KG1 (cell line): ENCODE results near the gene SAAL1.

Experiments used
- DNase-seq: peaks from one replicate; lab custom pipeline; 2025; lab: John Stamatoyannopoulos, UW

SAAL1 gene

DNA sequence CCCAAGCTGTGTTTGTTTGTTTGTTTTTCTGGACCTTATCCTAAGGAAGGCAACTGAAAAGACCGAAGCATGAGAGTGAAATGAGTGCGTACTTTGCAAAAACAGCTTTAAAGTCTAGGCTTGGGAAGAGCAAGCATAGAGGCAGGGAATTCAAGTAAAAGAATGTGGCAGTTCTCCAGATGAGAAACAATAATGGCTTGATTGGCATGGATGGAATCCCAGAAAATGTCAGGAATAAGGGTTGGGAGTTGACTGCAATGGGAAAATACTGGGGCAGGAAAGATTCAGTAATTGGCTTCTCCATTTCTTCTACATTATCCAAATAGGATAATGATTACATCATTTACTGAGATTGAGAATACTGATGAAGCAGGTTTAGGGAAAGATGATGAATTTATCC lies 17.5 kb downstream of the SAAL1 start:
- no peak for DNase-seq

DNA sequence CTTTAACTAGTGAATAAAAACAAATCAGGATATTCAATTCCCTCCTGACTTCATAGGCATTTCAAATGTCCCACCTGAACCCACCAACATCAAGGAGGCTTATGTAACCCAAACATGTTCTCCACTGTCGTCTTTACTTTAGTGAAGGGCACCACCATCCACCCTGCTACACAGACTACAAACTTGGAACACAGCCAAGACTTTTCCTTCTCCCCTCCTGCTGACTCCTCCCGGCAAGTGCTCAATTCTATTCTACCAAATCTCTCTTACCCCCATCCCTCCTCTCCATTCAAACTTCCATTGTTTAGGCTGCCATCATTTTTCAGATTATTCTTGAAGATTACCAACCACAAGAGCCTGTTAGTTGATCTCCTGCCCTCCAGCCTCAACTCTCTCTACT lies 24.3 kb downstream of the SAAL1 start:
- no peak for DNase-seq

- no peak for DNase-seq
Measured at GRCh38 chr11:18080451-18080850, 25.4 kb downstream of the SAAL1 start.

GRCh38 chr11:18078909-18079308 lies 27.0 kb downstream of the SAAL1 start:
- no peak for DNase-seq

GRCh38 chr11:18075444-18075843 lies 30.4 kb downstream of the SAAL1 start:
- no peak for DNase-seq

DNA sequence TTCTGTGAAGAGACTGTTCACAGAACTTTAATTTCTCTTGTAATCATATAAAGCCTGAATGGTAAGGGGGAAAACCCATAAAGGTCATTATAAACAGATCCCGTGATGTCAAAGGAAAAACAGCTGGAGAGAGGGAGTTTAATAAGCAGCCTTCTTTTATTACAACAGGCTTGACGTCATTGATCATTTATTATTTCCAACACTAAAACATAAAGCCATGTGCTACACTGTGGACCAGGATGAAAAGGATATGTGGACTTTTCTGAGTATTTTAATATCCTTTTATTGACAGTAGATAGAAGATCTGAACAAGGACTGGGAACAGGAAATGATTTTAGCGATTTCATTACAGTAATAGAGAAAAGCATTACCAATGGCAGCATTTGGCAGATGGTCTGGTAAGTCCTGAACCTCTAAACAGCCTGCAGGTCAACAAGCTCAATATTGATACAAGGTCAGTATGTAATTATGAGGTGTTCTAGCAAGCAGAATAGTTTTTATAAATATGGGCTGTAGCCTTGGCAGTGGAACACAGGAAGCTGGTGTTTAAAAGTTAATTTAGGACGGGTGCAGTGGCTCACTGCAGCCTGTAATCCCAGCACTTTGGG lies 34.7 kb downstream of the SAAL1 start:
- no peak for DNase-seq

DNA sequence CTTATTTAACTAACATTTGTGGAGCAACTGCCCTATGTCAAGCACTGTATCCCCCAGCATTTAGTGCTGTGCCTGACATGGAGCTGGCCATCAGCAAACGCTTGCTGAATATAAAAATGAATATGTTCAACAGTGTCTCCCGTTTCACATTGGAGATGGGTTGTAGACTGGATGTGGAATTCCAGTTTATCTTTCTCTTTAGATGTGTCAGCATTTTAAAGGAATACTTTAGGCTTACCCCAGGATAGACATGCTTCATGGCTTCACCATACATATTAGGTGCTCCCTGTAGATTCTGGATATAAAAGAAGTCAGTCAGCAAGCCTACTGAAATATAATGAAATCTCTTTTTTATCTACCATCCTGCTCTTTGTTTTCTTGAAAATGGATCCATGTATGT lies 38.5 kb downstream of the SAAL1 start:
- DNase-seq = no peak

DNA sequence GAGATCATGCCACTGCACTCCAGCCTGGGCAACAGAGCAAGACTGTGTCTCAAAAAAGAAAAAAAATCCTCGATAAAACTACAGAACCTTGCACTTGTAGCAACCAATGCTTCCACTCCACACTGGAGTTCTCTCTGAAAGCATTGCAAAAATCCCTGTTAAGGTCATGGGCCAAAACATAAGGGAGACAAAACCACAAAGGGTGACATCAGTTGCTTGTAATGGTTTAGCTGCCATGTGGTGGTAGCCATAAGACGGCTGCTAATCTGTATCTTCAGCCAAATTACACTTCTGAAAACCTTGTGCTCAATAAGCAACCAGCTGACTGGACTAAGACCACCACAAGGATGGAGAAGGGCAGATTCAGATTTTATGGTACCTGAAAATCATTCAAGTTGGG lies 39.3 kb downstream of the SAAL1 start:
- DNase-seq = no peak

DNA sequence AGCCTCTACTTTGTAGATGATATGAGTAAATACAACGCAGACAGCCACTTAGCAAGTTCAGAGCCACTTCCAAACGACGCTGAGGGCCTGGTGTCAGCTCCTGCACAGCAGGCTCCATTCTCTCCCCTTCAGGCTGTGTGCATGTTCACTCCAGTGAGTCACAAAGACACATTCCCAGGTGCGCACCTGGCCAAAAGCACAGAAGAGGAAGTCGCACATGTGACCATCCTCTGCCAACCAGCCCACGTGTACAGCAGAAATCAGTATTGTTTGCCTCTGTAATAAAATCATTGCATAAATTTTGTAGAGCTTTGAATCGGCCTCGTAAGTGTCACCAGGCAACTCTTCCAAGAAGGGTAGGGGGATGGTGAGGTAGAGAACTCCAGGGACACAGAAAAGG lies 40.3 kb downstream of the SAAL1 start:
- no peak for DNase-seq

DNA sequence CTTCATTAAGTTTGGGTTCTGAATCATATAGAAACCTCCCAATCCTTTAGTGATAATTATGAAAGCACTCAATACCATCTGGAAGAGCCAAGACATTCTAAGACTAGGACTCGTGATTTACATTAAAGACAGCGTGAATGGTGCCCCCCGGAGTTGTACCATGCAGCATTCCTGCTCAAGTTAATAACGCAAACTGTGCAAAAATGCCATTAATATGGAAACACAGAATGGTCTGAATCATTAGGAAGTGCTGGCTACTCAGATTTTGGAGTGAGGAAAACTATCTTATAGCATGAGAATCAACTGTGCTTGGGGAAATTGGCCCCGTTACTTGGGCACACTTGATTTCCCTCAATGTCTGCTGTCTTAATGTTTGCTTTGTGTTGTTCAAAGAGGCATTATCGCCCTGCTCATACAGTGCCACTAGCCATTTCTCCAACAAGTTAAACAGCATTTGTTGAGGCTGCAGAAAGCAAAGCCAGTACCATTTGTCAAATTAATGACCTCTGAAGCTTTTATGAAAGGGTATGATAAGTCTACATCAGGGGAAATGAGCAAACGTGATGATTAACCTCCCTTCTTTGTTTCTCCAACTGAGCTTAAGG lies 41.3 kb downstream of the SAAL1 start:
- DNase-seq = no peak

GRCh38 chr11:18063862-18064434 lies 41.9 kb downstream of the SAAL1 start:
- no peak for DNase-seq

DNA sequence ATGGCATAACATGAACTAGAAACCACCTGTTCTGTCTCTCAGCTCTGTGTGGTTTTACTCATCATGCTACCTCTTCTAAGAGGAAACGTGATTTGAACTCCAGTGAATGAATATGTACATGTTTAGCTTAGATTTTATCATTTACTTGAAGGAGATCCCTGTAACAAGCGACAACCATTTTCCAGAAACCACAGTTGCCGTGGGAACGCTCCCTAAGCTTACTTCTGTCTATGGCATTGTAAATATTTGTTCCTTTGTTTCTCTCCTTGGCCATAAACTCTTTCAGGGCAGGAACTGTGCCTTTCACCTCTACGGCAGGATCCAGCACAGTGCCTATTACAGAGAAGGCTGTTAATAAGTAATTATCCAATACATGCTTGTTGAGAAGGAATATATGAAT lies 42.8 kb downstream of the SAAL1 start:
- DNase-seq = no peak

- DNase-seq = no peak
Measured at GRCh38 chr11:18061351-18061750, 44.5 kb downstream of the SAAL1 start.

DNA sequence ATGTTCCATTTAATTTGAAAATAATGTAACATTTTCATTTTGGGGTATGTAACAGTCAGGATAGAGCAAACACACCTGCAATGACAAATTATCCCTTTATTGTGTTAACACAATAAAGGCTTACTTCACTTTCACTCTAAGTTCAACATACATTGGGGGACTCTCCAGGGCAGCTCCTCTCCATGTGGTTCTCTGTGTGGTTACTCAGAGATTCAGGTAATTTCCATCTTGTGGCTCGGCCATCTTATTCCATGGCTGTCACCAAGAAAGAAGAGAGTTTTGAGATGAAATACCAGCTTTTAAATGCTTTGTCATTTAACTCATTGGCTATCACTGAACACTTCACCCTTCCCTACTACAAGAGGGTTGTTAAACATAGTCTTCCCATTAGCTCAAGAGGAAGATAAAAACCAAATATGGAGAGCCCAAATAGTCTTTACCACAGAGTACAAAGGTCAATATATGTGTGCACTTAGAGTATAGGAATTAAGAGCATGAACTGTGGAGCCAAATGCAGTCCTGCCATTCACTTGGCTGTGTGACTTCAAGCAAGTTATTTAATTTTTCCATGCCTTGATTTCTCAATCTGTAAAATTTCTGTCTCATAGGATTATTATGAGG lies 49.2 kb downstream of the SAAL1 start:
- no peak for DNase-seq

- no peak for DNase-seq
Measured at GRCh38 chr11:18054511-18055103, 51.3 kb downstream of the SAAL1 start.

GRCh38 chr11:18050848-18051247 lies 55.0 kb downstream of the SAAL1 start:
- DNase-seq = no peak

DNA sequence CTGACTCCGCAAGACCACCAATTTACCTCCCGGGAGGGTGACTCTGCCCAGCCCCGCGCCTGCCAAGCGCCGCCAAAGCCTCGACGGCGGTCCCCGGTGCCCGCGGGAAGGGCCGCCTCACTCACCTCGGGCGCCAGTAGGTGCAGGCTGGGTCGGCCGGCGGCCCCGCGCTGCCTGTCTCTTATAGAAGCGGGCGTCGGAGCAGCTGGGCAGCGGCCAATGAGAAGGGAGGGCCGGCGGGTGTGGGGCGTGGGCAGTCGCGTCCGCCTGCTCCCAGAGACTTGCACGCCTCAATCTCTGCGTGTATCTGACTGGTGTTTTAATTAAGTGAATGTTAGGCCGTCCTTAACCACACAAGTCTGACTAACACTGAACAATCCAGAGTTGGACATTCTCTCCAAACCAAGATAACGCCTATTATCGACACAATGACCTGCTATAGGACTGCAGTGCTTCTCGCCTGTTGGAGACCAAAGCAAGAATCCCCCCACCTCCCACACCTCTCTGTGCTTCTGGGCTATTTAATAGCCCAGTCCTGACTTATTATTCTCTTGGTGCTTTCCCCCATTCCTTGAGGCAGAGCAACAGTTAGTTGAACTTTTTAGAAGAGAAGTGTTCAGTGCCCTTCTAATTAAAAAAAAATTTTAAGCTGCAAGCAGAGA lies 59.6 kb downstream of the SAAL1 start, which contains the start of gene TPH1:
Gene TPH1, minus strand, starts transcription at position 154 of the 662 bp plus-strand sequence. CDS start 5,507 bp downstream, outside the sequence.
- no peak for DNase-seq

DNA sequence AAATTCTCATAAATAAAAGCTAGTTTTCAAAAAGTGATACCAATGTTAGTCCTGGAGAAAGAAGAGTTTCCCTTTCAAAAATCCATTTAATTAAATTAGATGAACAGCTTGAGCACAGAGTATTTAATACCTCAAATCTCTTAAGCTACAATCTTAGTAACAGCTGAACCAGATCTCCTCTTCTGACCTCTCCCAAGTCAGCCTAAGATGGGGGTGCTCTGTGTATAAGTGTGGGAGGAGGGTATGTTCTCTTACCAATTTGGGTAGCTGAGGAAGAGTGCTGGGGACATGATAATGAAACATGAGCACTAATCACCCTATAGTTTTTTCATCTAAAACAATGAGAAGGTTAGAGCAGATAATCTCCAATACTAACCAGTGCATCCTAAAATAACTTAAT lies 69.4 kb downstream of the SAAL1 start:
- no peak for DNase-seq
